HG03280 (cell line): Measurements from ENCODE around the gene TMOD3.
"Not testable (repeated sequence)": the region's sequence is repeated elsewhere in the genome, so short reads cannot be mapped to it uniquely, and the experiment has no call there.

Experiments
- ATAC-seq: cut with Tn5 transposase; IDR thresholded peaks from one replicate; pipeline ENCODE4 v1.9.1; 2021; ENCODE audit warnings: mild to moderate bottlenecking, moderate library complexity; ENCODE audit not compliant: unreplicated experiment

Gene TMOD3

GRCh38 chr15:51829376-51830275 is at the start of gene TMOD3:
Gene TMOD3 (plus strand): TSS chr15:51829653. CDS start chr15:51862885, 33,232 bp downstream.
- ATAC-seq: peak; percentile 91

GRCh38 chr15:51780636-51781035 is 48.8 kb upstream of the TMOD3 start:
- ATAC-seq: no peak

- ATAC-seq: no peak
Observed at GRCh38 chr15:51781506-51781905, 47.9 kb upstream of the TMOD3 start.

- no peak for ATAC-seq
Observed at GRCh38 chr15:51782357-51782896, 47.0 kb upstream of the TMOD3 start.

GRCh38 chr15:51783967-51784366 is 45.5 kb upstream of the TMOD3 start:
- ATAC-seq: no peak

GRCh38 chr15:51787130-51787529 is 42.3 kb upstream of the TMOD3 start:
- not testable (repeated sequence) for ATAC-seq

GRCh38 chr15:51792474-51792873 is 37.0 kb upstream of the TMOD3 start:
- not testable (repeated sequence) for ATAC-seq

GRCh38 chr15:51793521-51794305 is 35.7 kb upstream of the TMOD3 start:
- no peak for ATAC-seq

- ATAC-seq: no peak
Observed at GRCh38 chr15:51796847-51797401, 32.5 kb upstream of the TMOD3 start.

GRCh38 chr15:51798281-51798680 is 31.2 kb upstream of the TMOD3 start:
- no peak for ATAC-seq

GRCh38 chr15:51799282-51800252 is 29.9 kb upstream of the TMOD3 start:
- no peak for ATAC-seq

- no peak for ATAC-seq
Observed at GRCh38 chr15:51801391-51801835, 28.0 kb upstream of the TMOD3 start.

GRCh38 chr15:51802593-51802992 is 26.9 kb upstream of the TMOD3 start:
- no peak for ATAC-seq

GRCh38 chr15:51803965-51804364 is 25.5 kb upstream of the TMOD3 start:
- no peak for ATAC-seq

- ATAC-seq: no peak
Observed at GRCh38 chr15:51806123-51806522, 23.3 kb upstream of the TMOD3 start.

- ATAC-seq: no peak
Observed at GRCh38 chr15:51809457-51809856, 20.0 kb upstream of the TMOD3 start.

- ATAC-seq: no peak
Observed at GRCh38 chr15:51812598-51812997, 16.9 kb upstream of the TMOD3 start.

- ATAC-seq: no peak
Observed at GRCh38 chr15:51814606-51815005, 14.8 kb upstream of the TMOD3 start.

GRCh38 chr15:51816611-51817010 is 12.8 kb upstream of the TMOD3 start:
- ATAC-seq: no peak

GRCh38 chr15:51818150-51818549 is 11.3 kb upstream of the TMOD3 start:
- ATAC-seq: no peak
